RPMI7951 (cell line): ENCODE results near the gene DND1. TPM values are rescaled to one million over a fixed set of nuclear protein-coding genes. Genes with fewer than 3 reads are reported as not detected.
"Not testable (repeated sequence)": the region's sequence is repeated elsewhere in the genome, so short reads cannot be mapped to it uniquely, and the experiment has no call there.

Experiments used
- DNase-seq: peaks from one replicate; pipeline ENCODE4 v3.0.0-alpha.2; 2012; ENCODE audit warnings: low read depth
- total RNA-seq: library from RNA; depleted of rRNA; stranded (reverse); fragments of >200 nt; shearing (Covaris generic); gene quantifications from 2 replicates; pipeline ENCODE4 v1.2.3, GENCODE V29; 2014; rRNA removed

Gene DND1
- total RNA-seq: 0.10 and 0.12 TPM in 2 replicates

DNA sequence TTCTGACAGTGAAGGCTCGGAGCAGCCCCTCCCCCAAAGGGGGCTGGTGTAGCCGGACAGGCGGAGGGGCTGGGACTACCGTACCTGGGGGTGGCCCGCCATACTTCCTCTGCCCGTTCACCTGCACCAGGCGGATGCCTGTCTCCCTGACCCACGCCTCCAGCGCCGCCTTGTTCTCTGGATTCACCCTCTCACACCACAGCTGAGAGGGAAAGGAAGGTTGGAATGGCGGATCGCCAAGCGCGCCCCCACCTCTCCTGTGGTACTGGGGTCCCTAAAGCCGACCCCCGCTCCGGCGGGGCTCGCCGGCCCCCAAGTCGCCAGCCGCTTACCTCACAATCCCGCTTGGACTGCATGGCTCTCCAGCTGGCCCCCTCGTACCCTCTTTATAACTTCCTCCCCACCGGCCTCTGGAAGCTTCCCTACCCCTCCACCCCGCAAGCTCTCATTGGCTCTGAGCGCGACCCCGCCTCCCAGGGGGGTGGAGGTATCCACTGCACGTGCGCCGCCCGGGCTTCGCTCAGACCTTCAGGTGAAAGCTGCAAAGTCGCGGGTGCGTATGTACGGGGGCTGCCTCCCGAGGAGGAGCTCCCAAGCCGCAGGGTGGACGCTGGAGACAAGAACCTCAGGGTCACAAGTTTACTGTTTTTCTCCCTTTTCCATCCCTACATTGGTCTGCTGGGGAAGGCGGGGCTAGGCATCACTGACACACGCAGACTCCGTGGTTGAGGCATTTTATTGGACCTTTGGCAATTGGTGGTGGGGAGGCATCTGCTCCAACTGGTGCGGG, at the start of gene DND1:
Gene DND1 (minus strand): TSS at position 390 of the 790 bp plus-strand sequence. CDS start 34 bp downstream, at position 356.
- DNase-seq: no peak

DNA sequence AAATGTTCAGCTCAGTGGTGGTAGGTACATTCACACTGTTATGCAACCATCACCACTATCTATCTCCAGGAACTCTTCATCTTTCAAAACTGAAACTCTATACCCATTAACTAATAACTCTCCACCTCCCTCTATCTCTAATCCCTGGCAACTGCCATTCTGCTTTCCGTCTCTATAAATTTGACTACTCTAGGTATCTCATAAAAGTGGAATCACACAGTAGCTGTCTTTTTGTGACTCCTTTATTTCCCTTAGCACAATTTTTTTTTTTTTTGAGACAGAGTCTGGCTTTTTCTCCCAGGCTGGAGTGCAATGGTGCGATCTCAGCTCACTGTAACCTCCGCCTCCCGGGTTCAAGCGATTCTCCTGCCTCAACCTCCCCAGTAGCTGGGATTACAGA, 48.0 kb upstream of the DND1 start:
- DNase-seq: peak; percentile 27

DNA sequence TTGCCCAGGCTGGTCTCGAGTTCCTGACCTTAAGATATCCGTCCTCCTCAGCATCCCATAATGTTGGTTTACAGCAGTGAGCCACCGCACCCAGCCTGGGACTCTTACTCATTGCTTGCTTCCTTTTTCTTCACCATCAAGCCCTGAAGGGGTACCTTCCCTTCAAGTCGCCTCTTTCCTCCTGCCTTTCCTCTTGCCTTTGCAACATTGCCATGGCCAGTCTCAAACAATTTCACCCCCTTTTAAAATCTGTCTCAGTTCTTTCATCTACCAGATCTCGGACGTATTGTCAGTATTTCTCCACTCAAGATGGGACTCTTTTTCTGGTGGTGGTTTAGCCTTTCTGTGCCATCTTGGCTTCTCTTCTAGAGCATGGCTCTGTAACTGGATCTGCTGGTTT, 47.4 kb upstream of the DND1 start:
- DNase-seq: peak; percentile 35

DNA sequence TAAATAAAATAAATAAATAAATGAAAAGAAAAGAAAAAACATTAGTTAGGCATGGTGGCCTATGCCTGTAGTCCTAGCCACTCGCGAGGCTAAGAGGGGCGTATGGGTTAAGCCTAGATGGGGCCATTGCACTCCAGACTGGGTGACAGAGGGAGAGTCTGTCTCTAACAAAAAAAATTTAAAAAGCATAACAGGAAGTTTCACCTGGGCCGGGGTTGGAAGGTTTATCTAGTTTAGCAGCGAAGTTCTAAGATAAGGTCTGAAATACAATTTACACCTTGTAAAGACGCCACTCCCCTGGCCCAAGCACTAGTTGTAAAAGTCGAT, 44.9 kb upstream of the DND1 start:
- DNase-seq: no peak

DNA sequence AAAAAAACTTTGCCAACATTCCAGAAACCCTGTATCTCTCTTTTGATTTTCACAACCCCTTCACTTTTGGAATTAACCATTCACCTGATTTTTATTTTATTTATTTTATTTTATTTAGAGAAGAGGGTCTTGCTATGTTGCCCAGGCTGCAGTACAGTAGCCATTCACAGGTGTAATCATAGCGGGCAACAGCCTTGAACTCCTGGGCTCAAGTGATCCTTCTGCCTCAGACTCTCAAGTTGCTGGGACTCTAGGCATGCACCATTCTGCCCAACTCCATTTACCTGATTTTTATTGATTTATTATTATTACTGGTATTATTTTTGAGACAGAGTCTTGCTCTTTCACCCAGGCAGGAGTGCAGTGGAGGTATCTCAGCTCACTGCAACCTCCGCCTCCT, 42.9 kb upstream of the DND1 start:
- not testable (repeated sequence) for DNase-seq

DNA sequence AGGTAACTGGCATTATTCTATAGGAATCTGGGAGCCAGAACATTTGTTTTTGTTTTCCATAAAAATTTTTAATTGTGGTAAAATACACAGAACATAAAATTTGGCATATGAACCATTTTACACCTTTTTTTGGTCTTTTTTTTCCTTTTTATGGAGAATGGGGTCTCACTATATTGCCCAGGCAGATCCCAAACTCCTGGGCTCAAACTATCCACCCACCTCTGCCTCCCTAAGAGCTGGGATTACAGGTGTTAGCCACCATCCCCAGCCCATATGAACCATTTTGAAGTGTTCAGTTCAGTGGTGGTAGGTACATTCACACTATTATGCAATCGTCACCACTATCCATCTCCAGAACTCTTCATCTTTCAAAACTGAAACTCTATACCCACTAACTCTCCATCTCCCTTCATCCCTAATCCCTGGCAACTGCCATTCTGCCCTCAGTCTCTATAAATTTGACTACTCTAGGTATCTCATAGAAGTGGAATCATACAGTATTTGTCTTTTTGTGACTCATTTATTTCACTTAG, 40.3 kb upstream of the DND1 start:
- DNase-seq: no peak

DNA sequence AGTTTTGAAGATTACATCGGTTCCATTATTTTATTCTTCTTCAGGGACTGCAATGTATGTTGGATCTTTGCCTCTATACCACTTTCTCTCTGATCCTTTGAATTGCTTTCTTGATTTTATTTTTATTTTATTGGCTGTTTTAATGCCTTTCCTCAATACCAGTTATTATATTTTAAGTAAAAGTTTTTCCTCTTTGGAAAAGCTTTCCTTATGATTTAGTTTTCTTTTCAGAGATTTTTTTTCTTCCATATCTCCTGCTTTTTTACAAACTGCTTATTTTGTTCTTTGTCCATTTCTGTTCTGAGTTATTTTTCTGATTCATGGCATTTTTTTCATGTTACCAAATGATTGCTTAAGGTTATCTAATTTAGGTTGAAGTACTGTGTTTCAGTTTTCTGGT, 38.4 kb upstream of the DND1 start:
- DNase-seq: no peak

DNA sequence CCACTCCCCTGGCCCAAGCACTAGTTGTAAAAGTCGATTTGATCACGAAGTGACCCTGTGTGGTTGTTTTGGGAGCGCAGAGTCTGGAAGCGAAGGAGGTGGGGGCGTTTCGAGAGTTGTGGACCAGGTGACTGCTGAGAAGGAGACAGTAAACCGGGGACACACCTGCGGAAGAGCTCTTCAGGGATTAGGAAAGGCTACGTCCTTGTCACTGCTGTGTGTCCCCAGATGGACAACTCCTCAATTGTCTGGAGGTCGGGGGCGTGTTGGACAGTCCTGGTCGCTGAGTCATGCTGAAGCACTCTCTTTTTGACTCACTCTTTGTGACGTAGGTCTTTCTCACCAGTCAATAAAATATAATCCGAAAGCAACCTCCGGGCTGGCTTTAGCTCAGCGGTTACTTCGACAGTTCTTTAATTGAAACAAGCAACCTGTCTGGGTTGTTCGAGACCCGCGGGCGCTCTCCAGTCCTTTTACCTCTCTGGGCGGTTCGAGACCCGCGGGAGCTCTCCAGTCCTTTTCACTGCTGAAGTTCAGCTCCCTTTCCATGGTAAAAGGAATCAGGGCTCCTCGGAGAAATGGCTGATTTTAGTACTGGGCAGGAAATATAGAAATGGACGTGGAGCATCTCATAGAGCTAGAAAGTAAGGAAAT, 37.6 kb upstream of the DND1 start:
- peak; percentile 96 for DNase-seq

DNA sequence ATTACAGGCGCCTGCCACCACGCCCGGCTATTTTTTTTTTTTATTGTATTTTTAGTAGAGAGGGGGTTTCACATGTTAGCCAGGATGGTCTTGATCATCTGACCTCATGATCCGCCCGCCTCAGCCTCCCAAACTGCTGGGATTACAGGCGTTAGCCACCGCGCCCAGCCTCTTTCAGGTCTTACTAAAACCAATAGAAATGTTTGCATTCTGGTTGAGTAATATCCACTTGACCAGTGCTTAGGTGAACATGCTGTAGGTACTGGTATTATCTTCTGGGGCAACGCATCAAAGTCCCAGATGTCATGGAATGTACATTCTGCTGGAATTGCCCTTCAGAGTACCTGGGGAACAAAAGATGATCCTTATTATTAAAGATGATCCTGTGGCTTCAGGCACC, 35.4 kb upstream of the DND1 start:
- not testable (repeated sequence) for DNase-seq

DNA sequence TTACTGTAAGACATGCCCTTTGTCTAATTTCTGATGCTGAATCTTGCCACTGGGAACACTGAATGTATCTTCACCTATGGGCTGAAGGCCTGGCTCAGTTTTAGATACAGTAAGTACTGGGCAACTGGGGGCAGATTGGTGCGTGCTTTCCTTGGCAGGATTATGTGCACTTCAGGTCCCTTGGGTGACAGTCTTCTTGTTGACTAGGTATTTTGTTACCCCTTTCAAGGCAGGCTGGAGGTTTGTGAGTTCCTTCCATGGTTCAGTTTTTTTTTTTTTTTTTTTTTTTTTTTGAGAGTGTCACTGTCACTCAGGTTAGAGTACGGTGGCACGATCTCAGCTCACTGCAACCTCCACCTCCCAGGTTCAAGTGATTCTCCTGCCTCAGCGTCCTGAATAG, 34.4 kb upstream of the DND1 start:
- no peak for DNase-seq

DNA sequence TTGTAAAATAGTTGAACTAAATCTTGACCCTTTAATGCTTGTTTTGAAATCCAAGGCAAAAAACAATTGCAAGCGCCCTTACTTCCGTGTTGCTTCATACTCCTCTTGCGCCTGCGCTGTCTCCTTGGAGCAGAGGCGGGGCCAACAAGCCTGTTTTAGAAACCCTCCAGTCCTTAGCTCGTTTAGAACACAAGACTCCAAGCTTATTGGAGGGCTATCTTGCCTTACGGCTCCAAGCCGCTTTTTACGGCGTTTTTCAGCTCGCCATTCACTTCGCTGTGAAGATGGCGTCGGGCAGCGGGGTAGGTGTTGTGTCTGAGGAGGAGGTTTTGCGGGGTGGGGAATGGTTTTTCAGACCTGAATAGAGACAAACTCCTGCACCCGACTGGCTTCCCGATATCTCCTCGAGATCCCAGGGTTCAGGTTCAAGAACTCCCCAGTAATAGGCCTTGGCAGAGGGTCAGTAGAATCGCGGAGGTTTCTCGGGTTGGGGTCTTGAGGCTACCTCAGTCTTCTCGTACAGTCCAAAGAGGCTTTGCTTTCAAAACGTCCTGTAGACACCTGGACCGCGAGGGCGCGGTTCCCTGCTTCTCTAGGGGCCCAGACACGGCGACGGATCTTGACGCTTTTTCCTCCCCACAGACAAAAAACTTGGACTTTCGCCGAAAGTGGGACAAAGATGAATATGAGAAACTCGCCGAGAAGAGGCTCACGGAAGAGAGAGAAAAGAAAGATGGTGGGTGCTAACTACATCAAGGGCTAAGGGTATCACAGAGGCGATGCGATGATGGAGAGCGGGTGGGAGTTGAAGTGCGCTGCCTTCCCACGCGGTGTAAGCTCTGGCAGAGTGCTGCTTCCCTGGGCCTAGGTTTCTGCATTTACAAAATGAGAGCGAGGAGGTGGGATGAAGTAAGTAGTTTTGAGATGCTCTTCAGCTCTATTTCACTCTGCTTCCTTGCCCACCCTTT, 27.1 kb upstream of the DND1 start, which contains the start of gene ZMAT2:
Gene ZMAT2 (plus strand): TSS at position 271 of the 968 bp plus-strand sequence. CDS start 14 bp downstream, at position 285.
- DNase-seq: peak; percentile 97

DNA sequence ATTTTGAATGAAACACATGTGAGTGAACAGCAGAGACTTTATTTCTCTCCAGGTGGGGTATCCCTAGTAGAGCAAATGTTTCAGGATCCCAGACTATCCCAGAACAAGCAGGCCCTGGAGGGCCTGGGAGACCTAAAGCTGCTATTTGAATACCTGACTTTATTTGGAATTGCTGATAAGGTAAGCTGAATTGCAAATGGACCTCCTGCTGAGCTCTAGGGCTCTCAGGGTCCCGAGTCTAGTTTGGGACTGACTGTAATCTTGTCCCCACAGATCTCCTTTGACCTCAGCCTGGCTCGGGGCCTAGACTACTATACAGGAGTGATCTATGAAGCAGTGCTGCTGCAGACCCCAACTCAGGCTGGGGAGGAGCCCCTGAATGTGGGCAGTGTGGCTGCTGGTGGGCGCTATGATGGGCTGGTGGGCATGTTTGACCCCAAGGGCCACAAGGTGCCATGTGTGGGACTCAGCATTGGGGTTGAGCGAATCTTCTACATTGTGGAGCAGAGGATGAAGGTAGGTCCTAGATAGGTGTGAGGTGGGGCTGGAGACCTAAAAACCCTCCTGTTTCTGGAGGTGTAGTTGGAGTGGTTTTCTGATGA, 23.6 kb upstream of the DND1 start:
- no peak for DNase-seq

DNA sequence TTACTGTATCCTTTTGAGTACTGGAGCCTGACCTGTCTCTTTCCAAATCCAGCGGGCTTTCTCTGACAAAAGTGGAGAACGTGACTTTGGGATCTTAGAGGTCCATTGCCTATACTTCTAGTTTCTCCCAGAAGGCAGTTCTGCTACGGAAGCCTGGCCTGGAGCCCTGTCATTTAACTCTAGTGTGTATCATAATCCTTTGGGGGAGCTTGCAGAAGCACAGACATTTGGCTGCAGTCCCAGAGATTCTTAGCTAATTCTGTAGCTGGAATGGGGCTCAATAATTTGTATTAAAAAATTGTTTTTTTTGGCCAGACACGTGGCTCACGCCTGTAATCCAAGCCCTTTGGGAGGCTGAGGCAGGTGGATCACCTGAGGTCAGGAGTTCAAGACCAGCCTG, 20.9 kb upstream of the DND1 start:
- DNase-seq: no peak

DNA sequence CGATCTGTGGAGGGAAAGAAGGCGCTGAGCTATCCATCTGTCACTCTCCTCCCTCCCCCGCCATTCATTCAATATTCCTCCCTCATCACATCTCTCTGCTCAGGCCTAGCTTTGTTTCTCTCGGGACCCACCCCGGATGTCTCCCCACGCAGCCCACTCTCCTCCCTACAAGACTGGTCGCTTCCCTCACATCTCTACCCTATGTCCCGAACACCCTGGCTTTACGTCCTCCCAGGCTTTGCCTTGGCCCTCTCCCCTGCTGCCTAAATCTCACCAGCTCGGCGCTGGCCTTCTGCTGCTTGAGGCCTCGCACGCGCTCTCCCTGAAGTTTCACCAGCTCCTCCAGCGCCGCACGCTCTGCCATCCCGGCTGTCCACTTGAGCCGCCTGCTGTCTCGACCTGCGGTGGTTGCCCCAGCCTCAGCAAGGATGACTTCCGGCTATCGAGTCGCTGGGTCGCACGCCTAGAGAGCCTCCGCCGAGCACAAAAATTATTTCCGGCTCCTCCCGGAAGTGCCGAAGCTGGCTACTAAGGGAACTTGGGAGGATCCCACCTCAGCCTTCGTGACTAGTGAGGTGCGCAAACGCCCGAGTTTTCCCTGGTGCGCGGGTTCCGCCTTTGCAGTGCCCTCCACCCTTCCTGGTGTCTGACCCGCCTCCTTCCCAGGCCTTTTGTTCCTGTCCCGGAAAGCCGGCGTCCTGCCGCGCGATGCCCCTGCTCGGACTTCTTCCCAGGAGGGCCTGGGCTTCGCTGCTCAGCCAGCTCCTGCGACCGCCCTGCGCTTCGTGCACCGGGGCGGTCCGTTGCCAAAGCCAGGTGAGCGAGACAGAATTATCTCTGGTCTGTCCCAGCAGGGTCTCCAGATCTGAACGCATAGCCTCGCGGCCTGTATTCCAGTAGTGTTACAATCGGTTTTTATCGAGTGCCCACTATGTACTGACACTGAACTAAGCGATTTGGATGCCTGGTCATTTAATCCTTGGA, 17.9 kb upstream of the DND1 start, which contains the start of the genes HARS1 and HARS2:
Gene HARS1 (minus strand): TSS at position 430 of the 984 bp plus-strand sequence. CDS start 66 bp downstream, at position 364.
Gene HARS2 (plus strand): TSS at position 515 of the 984 bp plus-strand sequence. CDS start 194 bp downstream, at position 709.
- DNase-seq: peak; percentile 94

DNA sequence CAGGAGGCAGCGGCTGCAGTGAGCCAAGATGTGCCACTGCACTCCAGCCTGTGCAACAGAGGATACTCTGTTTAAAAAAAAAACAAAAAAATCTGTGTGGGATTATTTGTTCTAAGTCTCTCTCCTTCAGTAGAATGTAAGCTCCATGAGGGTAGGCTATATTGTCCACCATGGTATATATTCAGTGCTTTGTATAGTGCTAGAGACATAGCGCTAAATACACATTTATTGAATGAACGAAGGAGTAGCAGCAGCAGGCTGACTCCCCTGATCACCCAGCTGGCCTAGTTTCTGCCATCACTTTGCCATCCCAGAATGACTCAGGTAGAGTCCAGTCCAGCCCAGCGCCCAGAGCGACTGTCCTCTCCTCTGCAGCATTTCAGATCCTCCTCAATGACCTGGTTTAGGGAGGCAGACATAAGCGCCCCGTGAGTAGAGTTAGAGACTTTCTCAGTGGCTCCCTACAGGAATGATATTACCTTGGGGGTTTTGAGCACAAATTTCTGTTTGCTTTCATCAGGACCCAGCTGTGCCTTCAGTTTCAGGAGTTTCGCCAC, 17.1 kb upstream of the DND1 start:
- peak; percentile 8 for DNase-seq

DNA sequence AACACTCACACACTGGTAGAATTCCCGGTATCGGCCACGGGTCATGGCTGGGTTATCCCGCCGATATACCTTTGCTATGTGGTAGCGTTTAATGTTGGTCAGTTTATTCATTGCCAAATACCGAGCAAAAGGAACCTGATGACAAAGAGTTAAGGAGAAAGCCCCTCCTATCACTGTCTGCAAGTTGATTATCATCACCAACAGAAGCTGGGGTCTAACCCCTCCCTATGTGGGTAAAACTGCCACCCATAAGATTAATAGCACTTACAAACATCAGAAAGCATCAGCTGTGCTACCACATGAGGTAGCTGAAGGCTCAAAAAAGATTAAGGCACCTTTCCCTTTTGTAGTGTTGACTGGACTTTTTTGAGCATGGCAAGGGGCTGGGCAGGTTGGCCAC, 5.6 kb upstream of the DND1 start:
- no peak for DNase-seq

DNA sequence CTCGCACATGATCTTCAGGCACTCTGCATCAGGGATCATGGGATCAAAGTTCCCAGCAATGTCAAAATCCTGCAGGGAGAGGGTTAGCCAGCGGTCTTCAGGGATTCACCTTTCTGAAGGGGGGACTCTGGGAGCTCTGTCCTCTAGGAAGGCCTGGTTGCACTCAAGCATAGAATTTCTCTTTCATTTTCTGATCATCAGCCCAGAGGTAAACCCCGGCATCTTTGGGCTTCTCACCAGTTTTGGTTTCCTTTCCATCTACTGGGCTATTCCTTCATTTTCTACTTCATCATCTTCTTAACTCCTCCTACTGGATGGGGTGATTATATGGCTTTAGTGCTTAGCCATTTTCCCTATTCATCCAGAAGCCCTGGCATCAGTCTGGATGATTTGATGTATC, 4.6 kb upstream of the DND1 start:
- DNase-seq: no peak

DNA sequence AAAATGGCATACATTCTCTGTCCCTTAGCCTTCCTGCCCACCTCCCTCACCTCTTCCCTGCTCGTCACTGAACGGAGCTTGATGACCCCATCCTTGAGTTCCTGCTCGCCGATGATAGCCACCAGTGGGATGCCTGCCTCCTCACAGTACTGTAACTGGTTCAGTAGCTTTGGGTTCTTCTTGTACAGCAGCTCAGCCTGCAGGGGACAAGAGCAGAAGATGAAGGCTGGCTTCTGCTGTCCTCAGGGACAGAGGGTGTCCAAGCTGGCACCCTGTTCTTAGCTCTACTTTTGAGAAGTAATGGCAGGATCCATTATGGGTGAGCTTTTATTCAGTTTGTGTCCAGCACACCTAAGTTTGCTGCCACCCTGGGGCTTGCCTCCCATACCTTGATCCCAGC, 1.3 kb upstream of the DND1 start:
- no peak for DNase-seq

DNA sequence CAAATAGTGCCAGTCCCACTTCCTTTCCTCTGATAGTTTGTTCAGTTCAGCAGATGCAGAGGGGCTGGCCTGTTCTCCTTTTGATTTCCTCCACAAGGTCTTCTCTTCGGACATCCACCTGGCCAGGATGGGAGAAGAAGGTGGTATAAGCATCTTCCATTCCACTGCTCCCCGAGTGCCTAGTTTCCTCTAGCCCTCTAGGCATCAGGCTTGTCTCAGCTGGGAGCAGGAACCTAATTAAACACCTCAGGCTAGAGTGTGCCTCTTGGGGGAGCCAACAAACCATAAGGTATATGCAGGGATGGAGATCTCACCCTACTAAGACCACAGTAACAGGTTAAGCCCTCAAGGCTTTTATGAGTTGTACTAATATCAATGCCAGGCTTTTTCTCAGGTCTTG, 835 bp upstream of the DND1 start:
- DNase-seq: no peak
